ENCODE results near the gene TRPM2. TPM values are rescaled to one million over a fixed set of nuclear protein-coding genes. Genes with fewer than 3 reads are reported as not detected.

TRPM2 gene
- total and polyA plus RNA-seq, 5 donors = 0.61 to 1.7 (median 1.2) TPM

DNA sequence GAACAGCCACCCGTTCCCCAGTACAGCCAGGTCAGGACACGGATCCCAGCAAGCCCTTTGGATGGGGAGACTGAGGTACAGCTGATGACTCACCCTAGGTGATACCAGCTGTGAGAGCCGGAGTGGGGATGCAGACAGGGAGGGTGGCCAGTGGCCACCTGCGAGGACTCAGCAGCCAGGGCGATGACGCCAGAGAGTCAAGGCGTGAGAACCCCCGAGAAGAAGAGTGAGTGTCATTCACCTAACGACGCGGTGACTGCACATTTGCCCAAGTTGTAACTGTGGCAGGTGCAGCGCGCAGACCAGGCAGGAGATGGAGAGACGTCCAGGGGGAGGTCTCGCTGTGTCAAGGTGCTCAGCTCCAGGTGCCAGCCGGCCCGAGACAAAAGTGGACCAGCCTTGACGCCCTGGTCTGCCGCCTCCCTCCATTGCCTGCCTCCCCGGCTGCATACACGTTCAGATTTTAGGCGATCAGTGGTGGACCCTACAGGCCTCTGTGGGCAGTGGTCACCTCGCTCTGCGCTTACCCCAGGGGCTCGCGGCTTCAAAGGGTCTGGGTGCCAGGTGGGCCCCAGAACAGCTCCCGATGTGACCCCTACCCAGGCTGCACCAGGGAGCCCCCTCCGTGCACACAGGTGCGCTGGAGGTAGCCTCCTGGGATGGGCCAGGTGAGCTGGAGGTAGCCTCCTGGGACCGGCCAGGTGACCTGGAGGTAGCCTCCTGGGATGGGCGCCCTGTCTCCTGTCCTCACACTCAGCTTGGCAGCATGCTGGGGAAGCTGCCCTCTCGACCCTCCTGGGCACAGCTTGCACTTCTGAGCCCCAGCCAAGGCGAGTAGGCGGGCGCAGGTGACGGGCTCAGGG, 113.8 kb downstream of the TRPM2 start:
- DNase-seq (peak in 1 of 3 donors; percentile 36), ATAC-seq (peak in 1 of 2 donors; percentile 18)
- H3K27ac ChIP-seq (ENCODE audit: low read length) = no peak overlapping the region
- no peaks in the 10 kb centered on the region for H3K27me3 ChIP-seq (ENCODE audit: control insufficient read depth, insufficient read depth)
- no peak overlapping the region for H3K4me3 ChIP-seq (ENCODE audit: low read length)
- H3K4me1 ChIP-seq (ENCODE audit: control insufficient read depth, insufficient read depth, low read length) = no peaks in the 10 kb centered on the region
- intact Hi-C loops (cut with DNase I) = no loop called here
- 93% methylated on average over 36 of the region's 36 CpGs for WGBS
- no peaks in the 10 kb centered on the region for H3K9me3 ChIP-seq (ENCODE audit: control insufficient read depth, low read length)

DNA sequence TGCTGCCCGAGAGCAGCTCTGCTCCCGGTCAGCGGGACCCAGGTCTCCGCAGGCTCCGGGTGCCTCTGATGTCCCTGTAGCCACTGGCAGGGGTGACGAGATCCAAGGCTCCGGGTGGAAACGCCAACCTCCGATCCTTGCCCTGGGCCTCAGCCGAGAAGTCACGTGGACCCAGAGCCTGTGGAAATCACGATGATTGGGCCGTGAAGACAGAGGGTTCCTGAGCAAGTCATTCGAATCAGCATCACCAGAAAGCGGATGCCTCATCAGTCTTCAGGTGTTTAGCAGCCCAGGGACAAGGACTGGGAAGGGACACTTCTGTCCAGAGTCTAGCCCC, 114.4 kb downstream of the TRPM2 start:
- Histone ChIP-seq H3K27me3 (ENCODE audit: control insufficient read depth, insufficient read depth) (no peaks in the 10 kb centered on the region), H3K9me3 (ENCODE audit: control insufficient read depth, low read length) (no peaks in the 10 kb centered on the region), H3K27ac (ENCODE audit: low read length) (no peak overlapping the region), H3K4me3 (ENCODE audit: low read length) (no peak overlapping the region), H3K4me1 (ENCODE audit: control insufficient read depth, insufficient read depth, low read length) (no peaks in the 10 kb centered on the region)
- intact Hi-C loops (cut with DNase I) = no loop called here
- DNase-seq (peak in 1 of 3 donors; percentile 36), ATAC-seq (peak in 1 of 2 donors; percentile 16)
- WGBS = 92% methylated on average over 15 of the region's 15 CpGs

DNA sequence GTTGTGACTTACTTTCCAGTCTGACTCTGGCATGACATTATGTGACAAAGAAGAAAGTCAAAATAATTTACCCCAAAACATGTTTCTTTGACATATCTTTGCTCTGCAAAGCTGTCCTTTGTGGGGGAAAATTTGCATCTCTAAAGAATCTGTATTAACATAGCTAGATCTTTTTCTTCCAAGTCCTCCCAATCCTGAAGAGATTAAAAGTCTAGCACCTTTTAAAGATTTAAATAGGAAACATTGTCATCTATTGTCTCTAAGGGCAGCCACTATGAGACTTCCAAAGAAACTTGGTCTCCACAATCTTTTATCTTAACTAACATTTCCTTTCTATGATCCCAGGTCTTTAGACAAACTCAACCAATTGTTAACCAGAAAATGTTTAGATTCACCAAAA, 117.9 kb downstream of the TRPM2 start:
- intact Hi-C loops (cut with DNase I) = no loop called here
- DNase-seq (no peak), ATAC-seq (no peak)
- Histone ChIP-seq H3K27me3 (ENCODE audit: control insufficient read depth, insufficient read depth) (no peaks in the 10 kb centered on the region), H3K27ac (ENCODE audit: low read length) (no peak overlapping the region), H3K4me3 (ENCODE audit: low read length) (no peak overlapping the region), H3K4me1 (ENCODE audit: control insufficient read depth, insufficient read depth, low read length) (no peaks in the 10 kb centered on the region), H3K9me3 (ENCODE audit: control insufficient read depth, low read length) (no peaks in the 10 kb centered on the region)

DNA sequence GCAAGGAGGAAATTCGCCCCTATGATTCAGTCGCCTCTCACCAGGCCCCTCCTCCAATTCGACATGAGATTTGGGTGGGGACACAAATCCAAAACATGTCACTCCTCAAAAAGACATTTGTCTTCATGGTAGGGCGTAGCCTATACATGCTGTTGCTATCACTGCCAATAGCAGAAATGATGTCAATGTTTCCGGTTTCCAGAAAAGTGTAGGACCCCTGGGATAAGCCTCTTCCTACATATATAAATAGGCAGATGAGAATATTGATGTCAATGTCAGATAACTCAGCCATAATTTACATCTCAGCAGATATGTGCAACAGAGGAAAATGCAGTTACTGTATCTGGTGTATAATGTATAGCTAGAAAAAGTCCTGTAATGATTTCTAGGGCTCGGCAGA, 118.6 kb downstream of the TRPM2 start:
- ATAC-seq (no peak), DNase-seq (no peak)
- Histone ChIP-seq H3K27me3 (ENCODE audit: control insufficient read depth, insufficient read depth) (no peaks in the 10 kb centered on the region), H3K9me3 (ENCODE audit: control insufficient read depth, low read length) (no peaks in the 10 kb centered on the region), H3K27ac (ENCODE audit: low read length) (no peak overlapping the region), H3K4me3 (ENCODE audit: low read length) (no peak overlapping the region), H3K4me1 (ENCODE audit: control insufficient read depth, insufficient read depth, low read length) (no peaks in the 10 kb centered on the region)
- WGBS = 77% methylated on average over 6 of the region's 6 CpGs
- intact Hi-C loops (cut with DNase I) = no loop called here

DNA sequence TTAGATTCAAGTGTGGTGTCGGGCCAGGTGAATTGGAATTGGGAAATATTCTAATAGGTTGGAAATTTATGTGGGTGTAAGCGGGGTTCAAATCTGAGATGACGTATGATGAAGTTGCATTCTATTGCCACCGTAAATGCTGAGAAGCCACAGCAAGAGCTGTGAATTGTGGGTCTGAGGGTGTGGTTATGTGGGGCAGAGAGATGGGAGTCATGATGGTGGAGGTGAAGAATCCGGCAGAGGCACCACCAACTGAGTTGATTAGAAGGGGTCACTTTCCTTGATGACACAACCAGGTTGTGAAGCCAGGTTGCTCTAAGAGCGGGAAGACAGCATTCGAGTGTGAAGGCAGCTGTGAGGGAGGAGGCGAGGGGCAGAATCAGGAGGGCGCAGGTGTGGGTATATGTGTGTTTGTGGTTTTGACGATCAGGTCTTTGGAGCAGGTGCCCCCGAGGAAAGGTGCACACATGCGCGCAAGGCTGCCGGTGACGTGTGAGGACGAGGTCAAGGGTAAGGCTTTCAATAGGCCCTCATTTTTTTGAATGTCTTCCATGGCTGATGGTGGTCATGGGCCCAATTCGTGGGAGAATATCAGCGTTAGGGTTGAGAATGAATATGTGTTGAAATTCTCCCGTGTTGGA, 120.6 kb downstream of the TRPM2 start:
- Histone ChIP-seq H3K4me3 (ENCODE audit: low read length) (no peak overlapping the region), H3K27me3 (ENCODE audit: control insufficient read depth, insufficient read depth) (no peaks in the 10 kb centered on the region), H3K4me1 (ENCODE audit: control insufficient read depth, insufficient read depth, low read length) (no peaks in the 10 kb centered on the region), H3K27ac (ENCODE audit: low read length) (no peak overlapping the region), H3K9me3 (ENCODE audit: control insufficient read depth, low read length) (no peaks in the 10 kb centered on the region)
- intact Hi-C loops (cut with DNase I) = no loop called here
- 93% methylated on average over 19 of the region's 19 CpGs for WGBS
- no peak for ATAC-seq
- no peak for DNase-seq

DNA sequence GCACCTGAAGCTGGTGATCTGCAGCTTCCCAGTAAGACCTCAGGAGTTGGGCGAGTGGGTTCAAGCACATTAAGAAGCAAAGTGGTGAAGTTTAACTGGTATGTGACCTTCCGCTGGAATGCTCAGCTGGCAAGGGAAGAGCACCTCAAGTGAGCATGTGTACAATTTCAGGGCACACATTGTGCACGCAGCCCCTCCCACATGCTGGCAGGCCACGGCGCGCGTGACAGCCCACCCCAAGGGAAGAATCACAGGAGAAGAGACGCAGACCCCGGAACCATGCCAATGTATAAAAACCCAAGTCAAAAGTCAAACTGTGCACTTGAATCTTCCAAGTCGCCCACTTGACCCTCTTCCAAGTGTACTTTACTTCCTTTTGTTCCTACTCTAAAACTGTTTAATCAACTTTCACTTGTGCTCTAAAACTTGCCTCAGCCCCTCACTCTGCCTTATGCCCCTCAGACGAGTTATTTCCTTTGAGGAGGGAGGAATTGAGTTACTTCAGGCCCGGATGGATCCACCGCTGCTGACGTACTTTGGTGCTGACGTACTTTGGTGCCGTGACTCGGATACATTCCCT, 121.9 kb downstream of the TRPM2 start:
- DNase-seq (no peak), ATAC-seq (no peak)
- Histone ChIP-seq H3K4me1 (ENCODE audit: control insufficient read depth, insufficient read depth, low read length) (no peaks in the 10 kb centered on the region), H3K27ac (ENCODE audit: low read length) (no peak overlapping the region), H3K4me3 (ENCODE audit: low read length) (no peak overlapping the region), H3K9me3 (ENCODE audit: control insufficient read depth, low read length) (no peaks in the 10 kb centered on the region), H3K27me3 (ENCODE audit: control insufficient read depth, insufficient read depth) (no peaks in the 10 kb centered on the region)
- 75% methylated on average over 17 of the region's 17 CpGs for WGBS
- intact Hi-C loops (cut with DNase I) = no loop called here

DNA sequence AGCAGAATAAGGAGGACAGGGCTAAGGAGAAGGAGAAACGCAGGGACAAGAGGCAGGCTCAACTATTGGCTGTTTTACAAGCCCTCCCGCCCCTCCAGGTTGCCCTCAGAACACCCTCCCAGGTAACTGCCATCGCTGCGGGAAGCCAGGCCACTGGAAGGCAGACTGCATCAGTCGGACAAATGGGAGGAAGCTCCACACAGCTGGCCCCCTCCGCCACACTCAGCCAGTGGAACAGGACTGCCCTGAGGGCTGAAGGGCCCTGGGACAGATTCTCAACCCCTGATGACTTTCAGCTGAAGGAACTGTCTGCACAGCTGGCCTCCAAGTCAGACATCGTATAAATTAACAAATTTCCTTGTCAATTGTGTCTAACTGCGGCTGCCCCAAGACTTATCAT, 123.7 kb downstream of the TRPM2 start:
- intact Hi-C loops (cut with DNase I) = no loop called here

DNA sequence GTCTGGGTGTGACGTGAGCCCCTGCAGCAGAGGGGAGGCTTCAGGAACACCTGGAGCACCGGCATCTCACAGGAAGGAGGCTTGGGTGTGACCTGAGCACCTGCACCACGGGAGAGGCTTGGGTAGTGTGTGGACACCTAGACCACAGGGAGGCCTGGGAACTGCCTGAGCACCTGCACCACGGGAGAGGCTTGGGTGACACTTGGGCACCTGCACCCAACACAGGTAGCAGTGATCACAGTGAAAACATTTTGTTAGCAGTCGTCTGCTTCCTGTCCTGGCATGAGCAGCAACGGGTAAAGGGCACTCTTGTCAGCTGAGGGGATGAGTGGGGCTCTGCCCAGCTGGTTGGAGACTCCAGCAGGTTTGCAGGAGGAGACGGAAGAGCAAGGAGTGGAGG, 124.3 kb downstream of the TRPM2 start:
- H3K27ac ChIP-seq (ENCODE audit: low read length) = no peak overlapping the region
- WGBS = 64% methylated on average over 7 of the region's 7 CpGs
- ATAC-seq = no peak

More for the DNA sequence above, 123.7 kb downstream of the TRPM2 start:
- no peak overlapping the region for H3K27ac ChIP-seq (ENCODE audit: low read length)
- no peak overlapping the region for H3K4me3 ChIP-seq (ENCODE audit: low read length)
- no peaks in the 10 kb centered on the region for H3K9me3 ChIP-seq (ENCODE audit: control insufficient read depth, low read length)
- no peaks in the 10 kb centered on the region for H3K4me1 ChIP-seq (ENCODE audit: control insufficient read depth, insufficient read depth, low read length)
- no peaks in the 10 kb centered on the region for H3K27me3 ChIP-seq (ENCODE audit: control insufficient read depth, insufficient read depth)
- ATAC-seq (no peak), DNase-seq (peak in 1 of 3 donors; percentile 40)
- WGBS = 71% methylated on average over 8 of the region's 8 CpGs

DNA sequence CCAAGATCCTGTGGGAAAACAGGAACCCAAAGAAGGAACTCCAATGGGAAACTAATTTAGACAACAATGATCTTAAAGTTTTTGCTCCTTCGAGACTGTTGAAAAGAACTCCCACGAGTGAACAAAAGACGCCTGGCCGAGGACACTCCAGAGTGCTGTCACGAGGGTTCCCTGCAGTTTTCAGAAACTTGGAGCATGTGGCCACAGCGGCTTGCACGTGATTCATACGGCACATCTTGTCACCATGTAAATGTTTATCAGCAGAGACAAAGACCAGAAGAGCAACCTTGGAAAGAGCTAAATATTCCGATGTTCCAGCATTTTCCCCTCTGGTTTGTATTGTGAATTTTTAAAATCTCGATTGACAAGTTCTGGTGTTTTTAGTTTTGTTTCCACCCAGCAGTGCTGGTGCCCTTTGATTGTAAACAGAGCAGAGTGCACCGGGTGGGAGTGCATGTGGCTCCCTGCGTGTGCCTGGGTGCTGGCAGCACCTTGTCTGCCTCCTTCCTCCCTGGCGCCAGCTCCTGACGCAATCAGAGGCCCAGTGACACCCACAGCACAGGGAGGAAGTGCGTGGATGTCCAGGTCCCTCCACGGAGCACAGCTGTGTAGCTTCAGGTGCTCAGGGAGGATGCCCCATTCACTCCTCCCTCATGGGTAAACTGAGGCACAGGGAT, 124.8 kb downstream of the TRPM2 start:
- no peak overlapping the region for H3K4me3 ChIP-seq (ENCODE audit: low read length)
- intact Hi-C loops (cut with DNase I) = no loop called here
- H3K27me3 ChIP-seq (ENCODE audit: control insufficient read depth, insufficient read depth) = no peaks in the 10 kb centered on the region
- ATAC-seq (peak in 1 of 2 donors; percentile 21), DNase-seq (peak in 1 of 3 donors; percentile 54)
- 44% methylated on average over 16 of the region's 16 CpGs for WGBS
- no peaks in the 10 kb centered on the region for H3K4me1 ChIP-seq (ENCODE audit: control insufficient read depth, insufficient read depth, low read length)
- H3K27ac ChIP-seq (ENCODE audit: low read length) = no peak overlapping the region
- no peaks in the 10 kb centered on the region for H3K9me3 ChIP-seq (ENCODE audit: control insufficient read depth, low read length)

More for the DNA sequence above, 124.3 kb downstream of the TRPM2 start:
- H3K4me1 ChIP-seq (ENCODE audit: control insufficient read depth, insufficient read depth, low read length) = no peaks in the 10 kb centered on the region
- intact Hi-C loops (cut with DNase I) = no loop called here
- DNase-seq = no peak
- H3K27me3 ChIP-seq (ENCODE audit: control insufficient read depth, insufficient read depth) = no peaks in the 10 kb centered on the region
- no peak overlapping the region for H3K4me3 ChIP-seq (ENCODE audit: low read length)
- no peaks in the 10 kb centered on the region for H3K9me3 ChIP-seq (ENCODE audit: control insufficient read depth, low read length)

DNA sequence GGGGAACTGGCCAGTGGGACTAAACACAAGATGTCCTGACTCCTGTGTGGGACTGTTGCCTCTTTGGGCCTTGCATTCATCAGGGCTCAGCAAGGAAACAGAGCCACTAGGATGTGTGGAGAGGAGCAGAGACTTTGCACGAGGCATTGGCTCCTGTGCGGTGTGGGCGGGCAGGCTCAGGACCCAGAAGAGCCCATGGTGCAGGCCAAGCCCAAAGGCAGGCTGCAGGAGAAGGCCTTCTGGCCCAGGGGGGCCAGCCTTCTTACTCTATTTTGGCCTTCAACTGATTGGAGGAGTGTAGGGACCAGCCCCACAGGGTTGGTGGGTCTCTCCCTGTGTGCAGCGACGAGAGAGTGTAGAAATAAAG, 125.4 kb downstream of the TRPM2 start:
- no peaks in the 10 kb centered on the region for H3K9me3 ChIP-seq (ENCODE audit: control insufficient read depth, low read length)

More for the DNA sequence above, 125.4 kb downstream of the TRPM2 start:
- intact Hi-C loops (cut with DNase I) = no loop called here
- Histone ChIP-seq H3K27ac (ENCODE audit: low read length) (no peak overlapping the region), H3K4me3 (ENCODE audit: low read length) (no peak overlapping the region), H3K27me3 (ENCODE audit: control insufficient read depth, insufficient read depth) (no peaks in the 10 kb centered on the region), H3K4me1 (ENCODE audit: control insufficient read depth, insufficient read depth, low read length) (no peaks in the 10 kb centered on the region)
- 84% methylated on average over 5 of the region's 5 CpGs for WGBS
- ATAC-seq = no peak
- DNase-seq = no peak

Measured in right cardiac atrium (tissue), 5 donors.